Fibroblast of villous mesenchyme (primary cell): ENCODE measurements around the gene ULBP3. TPM values are rescaled to one million over a fixed set of nuclear protein-coding genes. Genes with fewer than 3 reads are reported as not detected.
"Not testable (repeated sequence)": the region's sequence is repeated elsewhere in the genome, so short reads cannot be mapped to it uniquely, and the experiment has no call there.

Experiments used
- DNase-seq: peaks from one replicate; pipeline ENCODE4 v3.0.0-alpha.2; 2010; ENCODE audit warnings: low read depth
- H3K4me3 ChIP-seq: 2 replicates; pipeline ENCODE4 v1.5.1; 2011; ENCODE audit warnings: low read depth, mild to moderate bottlenecking, low read length
- CTCF ChIP-seq: IDR thresholded peaks from 2 replicates; pipeline ENCODE4 v1.5.1; 2012; ENCODE audit warnings: low read depth, mild to moderate bottlenecking, low read length; ENCODE audit not compliant: insufficient read depth
- total RNA-seq: library from RNA; depleted of rRNA; stranded (reverse); fragments of >200 nt; gene quantifications from 2 replicates; pipeline ENCODE4 v1.2.3, GENCODE V29; 2012

The ULBP3 gene
- total RNA-seq, 1 donor, result 17.3 TPM

DNA sequence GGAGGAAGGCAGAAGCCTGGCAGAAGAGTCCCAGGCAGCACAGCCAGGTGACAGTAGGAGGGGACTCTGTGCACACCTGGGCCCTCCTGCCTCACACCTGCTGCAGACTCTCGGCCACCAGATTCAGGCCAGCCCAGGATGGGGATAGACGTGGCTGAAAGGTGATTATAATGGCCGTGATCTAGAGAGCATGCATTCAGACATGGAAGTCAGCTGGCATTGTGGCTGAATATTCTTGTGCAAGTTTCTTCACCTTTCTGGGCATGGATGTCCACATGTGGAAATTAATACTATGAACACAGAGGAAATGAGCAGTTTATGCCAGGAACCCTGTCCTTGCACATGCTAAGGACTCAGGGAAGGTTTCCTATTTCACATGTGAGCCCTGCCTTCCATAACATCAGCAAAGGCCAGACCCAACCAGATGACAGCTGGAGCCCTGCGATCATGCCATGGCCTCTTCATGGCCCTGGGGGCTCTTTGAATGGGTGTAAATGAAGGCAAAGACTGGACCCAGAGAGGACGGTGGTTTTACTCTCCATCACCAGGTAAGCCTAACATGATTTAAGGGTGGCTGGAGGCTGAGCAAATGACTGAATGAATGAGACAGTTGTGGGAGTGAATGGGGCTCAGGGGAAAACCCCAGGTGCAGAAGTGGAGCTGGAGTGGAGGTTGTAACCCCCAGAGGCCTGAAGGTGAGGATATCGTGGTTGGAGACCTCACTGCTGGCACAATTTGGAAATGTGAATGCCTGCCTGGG lies 40.9 kb downstream of the ULBP3 start:
- no peak overlapping the region for H3K4me3 ChIP-seq
- DNase-seq, result no peak
- TF ChIP-seq CTCF, result no peak

- no peak overlapping the region for H3K4me3 ChIP-seq
- DNase-seq, result no peak
- TF ChIP-seq CTCF, result no peak
These were observed 41.7 kb downstream of the ULBP3 start for GRCh38 chr6:150026976-150027805.

DNA sequence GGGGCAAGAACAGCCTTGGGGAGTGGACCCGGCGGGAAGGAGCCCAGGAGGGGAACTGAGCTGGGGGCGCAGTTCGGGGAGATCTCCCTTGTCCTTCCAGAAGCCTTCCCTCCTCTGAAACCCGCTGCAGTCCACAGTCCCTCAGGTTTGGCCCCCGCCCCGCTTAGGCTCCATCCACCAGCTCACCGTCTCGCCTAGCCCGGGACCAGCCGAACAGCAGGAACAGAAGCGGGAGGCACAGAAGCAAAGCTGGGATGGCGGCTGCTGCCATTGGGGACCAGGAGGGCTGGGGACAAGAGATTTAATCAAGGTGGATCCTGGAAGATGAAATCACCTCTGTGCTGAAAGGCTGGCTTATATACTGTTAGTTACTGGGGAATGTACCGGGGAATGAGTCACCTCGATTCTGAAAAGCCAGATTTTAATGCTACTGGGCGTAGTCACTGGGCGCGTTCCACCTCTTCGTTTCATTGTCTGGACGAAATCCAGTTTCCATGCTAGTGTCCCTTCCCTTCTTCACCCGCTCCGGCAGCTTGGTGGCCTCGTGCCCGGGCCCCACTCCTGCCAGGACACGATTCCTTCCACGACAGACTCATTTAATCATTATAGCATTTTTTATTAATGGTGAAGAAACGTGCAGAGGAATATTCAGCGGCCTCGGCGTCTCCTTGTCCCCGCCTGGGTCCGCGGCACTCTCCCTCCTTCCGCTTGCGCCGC lies 43.6 kb downstream of the ULBP3 start, which contains the start of gene RAET1L:
Gene RAET1L (minus strand): TSS at position 332 of the 717 bp plus-strand sequence. CDS start 61 bp downstream, at position 271.
- DNase-seq, result peak; percentile 24
- no peak for TF ChIP-seq CTCF
- no peak within 1 kb of the TSS for H3K4me3 ChIP-seq

GRCh38 chr6:150024646-150025155 lies 44.2 kb downstream of the ULBP3 start:
- H3K4me3 ChIP-seq, result no peak overlapping the region
- DNase-seq, result no peak
- TF ChIP-seq CTCF, result no peak

- not testable (repeated sequence) for DNase-seq, H3K4me3 ChIP-seq
These were observed 44.9 kb downstream of the ULBP3 start for GRCh38 chr6:150024021-150024420.

DNA sequence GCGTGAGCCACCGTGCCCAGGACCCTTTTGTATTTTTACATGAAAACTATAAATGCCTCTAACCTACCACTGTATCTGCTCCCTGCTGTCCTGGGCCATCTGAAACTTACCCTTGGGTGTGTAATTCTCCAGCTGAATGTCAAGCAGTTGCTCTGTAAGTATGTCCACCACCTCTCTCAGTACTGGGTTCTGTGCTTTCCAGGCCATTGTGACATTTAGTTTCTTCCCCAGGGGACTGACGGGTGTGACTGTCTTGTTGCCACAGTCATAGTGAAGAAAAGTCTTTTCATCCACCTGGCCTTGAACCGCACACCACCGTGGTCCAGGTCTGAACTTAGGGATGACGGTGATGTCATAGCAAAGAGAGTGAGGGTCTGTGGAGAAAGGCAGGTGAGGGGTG lies 47.1 kb downstream of the ULBP3 start:
- not testable (repeated sequence) for DNase-seq, H3K4me3 ChIP-seq

- H3K4me3 ChIP-seq, result no peak overlapping the region
- TF ChIP-seq CTCF, result no peak
- no peak for DNase-seq
These were observed 49.9 kb downstream of the ULBP3 start for GRCh38 chr6:150018846-150019580.
